Neuronal stem cell (in vitro differentiated cells): ENCODE measurements around the gene GPR132.

Experiments used
- DNase-seq: peaks from one replicate; pipeline ENCODE4 v3.0.0-alpha.2; 2013; ENCODE audit warnings: low spot score
- H2AFZ ChIP-seq: one replicate; pipeline ENCODE4 v1.6.1; 2013; ENCODE audit warnings: mild to moderate bottlenecking, low read length, inconsistent platforms
- H2AK5ac ChIP-seq: 2 replicates; pipeline ENCODE4 v1.6.1; 2013; ENCODE audit warnings: low read depth, mild to moderate bottlenecking, inconsistent platforms, low read length, moderate library complexity, mixed read lengths
- H2BK120ac ChIP-seq: 2 replicates; pipeline ENCODE4 v1.6.1; 2013; ENCODE audit warnings: low read depth, mild to moderate bottlenecking, inconsistent platforms, low read length, moderate library complexity, mixed read lengths
- H2BK12ac ChIP-seq: one replicate; pipeline ENCODE4 v1.6.1; 2013; ENCODE audit warnings: low read length, inconsistent platforms
- H2BK15ac ChIP-seq: 2 replicates; pipeline ENCODE4 v1.6.1; 2013; ENCODE audit warnings: mild to moderate bottlenecking, low read length, inconsistent platforms, mixed read lengths
- H2BK5ac ChIP-seq: one replicate; pipeline ENCODE4 v1.6.1; 2013; ENCODE audit warnings: inconsistent platforms, mild to moderate bottlenecking, low read length, moderate library complexity
- H3K14ac ChIP-seq: one replicate; pipeline ENCODE4 v1.6.1; 2013; ENCODE audit warnings: low read length, inconsistent platforms
- H3K18ac ChIP-seq: 2 replicates; pipeline ENCODE4 v1.6.1; 2013; ENCODE audit warnings: low read length, inconsistent platforms
- H3K23ac ChIP-seq: 2 replicates; pipeline ENCODE4 v1.6.1; 2013; ENCODE audit warnings: low read depth, mild to moderate bottlenecking, mixed read lengths, low read length, inconsistent platforms; ENCODE audit not compliant: poor library complexity
- H3K27ac ChIP-seq: replicated peaks from 3 replicates; pipeline ENCODE4 v1.5.1; 2013; ENCODE audit warnings: low read length, inconsistent platforms
- H3K27me3 ChIP-seq, 3 experiments: 2 replicates each; pipeline ENCODE4 v1.6.1; 2013; ENCODE audit warnings: low read length in 3 of 3, mild to moderate bottlenecking in 2 of 3, inconsistent platforms in 1 of 3, low read depth in 1 of 3, mixed read lengths in 1 of 3, moderate library complexity in 1 of 3; ENCODE audit not compliant: control insufficient read depth in 3 of 3, insufficient read depth in 3 of 3
- H3K36me3 ChIP-seq, 2 donors: replicated peaks in 1 of 2; 2 replicates each; pipeline ENCODE4 v1.6.1; 2013; ENCODE audit warnings: low read length in 2 of 2; ENCODE audit not compliant: control insufficient read depth in 2 of 2, insufficient read depth in 2 of 2
- H3K4ac ChIP-seq: 2 replicates; pipeline ENCODE4 v1.6.1; 2013; ENCODE audit warnings: inconsistent platforms, mild to moderate bottlenecking, low read length, moderate library complexity
- H3K4me1 ChIP-seq, 2 donors: 1 replicate in 1 of 2; 2 replicates in 1 of 2; pipeline ENCODE4 v1.6.1; 2013; ENCODE audit warnings: low read length in 2 of 2, low read depth in 1 of 2; ENCODE audit not compliant: control insufficient read depth in 2 of 2, insufficient read depth in 1 of 2
- H3K4me2 ChIP-seq: one replicate; pipeline ENCODE4 v1.6.1; 2013; ENCODE audit warnings: mild to moderate bottlenecking, low read length, inconsistent platforms; ENCODE audit not compliant: insufficient read depth, poor library complexity, severe bottlenecking
- H3K4me3 ChIP-seq, 2 donors: 2 replicates each; pipeline ENCODE4 v1.5.1; 2013; ENCODE audit warnings: low read length in 2 of 2, mild to moderate bottlenecking in 2 of 2, inconsistent platforms in 1 of 2, moderate library complexity in 1 of 2
- H3K79me1 ChIP-seq: one replicate; pipeline ENCODE4 v1.6.1; 2013; ENCODE audit warnings: low read depth, mild to moderate bottlenecking, inconsistent platforms, low read length, moderate library complexity
- H3K9ac ChIP-seq: one replicate; pipeline ENCODE4 v1.6.1; 2013; ENCODE audit warnings: mild to moderate bottlenecking, low read depth, low read length, inconsistent platforms; ENCODE audit not compliant: poor library complexity
- H3K9me3 ChIP-seq, 2 donors: replicated peaks in 1 of 2; 2 replicates each; pipeline versions ENCODE3 to v1.6.1; 2013; ENCODE audit warnings: low read length in 2 of 2, mild to moderate bottlenecking in 2 of 2, inconsistent platforms in 1 of 2, low read depth in 1 of 2, mixed read lengths in 1 of 2, moderate library complexity in 1 of 2; ENCODE audit not compliant: control insufficient read depth in 2 of 2, insufficient read depth in 1 of 2
- H4K8ac ChIP-seq: one replicate; pipeline ENCODE4 v1.6.1; 2013; ENCODE audit warnings: low read depth, mild to moderate bottlenecking, inconsistent platforms, low read length, moderate library complexity
- H4K91ac ChIP-seq: one replicate; pipeline ENCODE4 v1.6.1; 2013; ENCODE audit warnings: low read length, low read depth, mild to moderate bottlenecking, inconsistent platforms; ENCODE audit not compliant: poor library complexity
- WGBS, 2 donors: extraction: QIAGEN DNeasy Blood & Tissue Kit; methylation state at CpG; one replicate each; pipeline ENCODE4 v1.1.7; 2013; ENCODE audit warnings: missing lambda C conversion rate in 2 of 2, mixed read lengths in 1 of 2; ENCODE audit not compliant: insufficient read length in 2 of 2, insufficient replicate concordance in 1 of 2; ENCODE audit errors: extremely low coverage in 2 of 2; 5-methylcytosine and 5-hydroxymethylcytosine counted together

The GPR132 gene

GRCh38 chr14:105086833-105087307 lies 21.6 kb upstream of the GPR132 start:
- Histone ChIP-seq H3K4me2 (peak overlapping the region; percentile 80), H2BK12ac (peak overlapping the region; percentile 84), H2BK15ac (peak overlapping the region; percentile 92), H4K91ac (no peak overlapping the region), H4K8ac (no peak overlapping the region), H2AFZ (peak overlapping the region; percentile 90), H3K4me1 (peaks cover 15 to 16% of the 10 kb centered on the region in 2 donors), H2BK120ac (no peak overlapping the region), H3K36me3 (no peaks in the 10 kb centered on the region), H3K79me1 (peaks cover 5% of the 10 kb centered on the region), H3K4ac (peak overlapping the region; percentile 53), H3K9ac (no peak overlapping the region), H3K18ac (peak overlapping the region; percentile 92), H2BK5ac (no peak overlapping the region), H3K23ac (peak overlapping the region; percentile 91), H3K27ac (no peak overlapping the region), H3K4me3 (peak overlapping the region; percentile 41 to 78), H3K9me3 (peaks cover 0 to 2% of the 10 kb centered on the region in 2 donors), H3K14ac (no peak overlapping the region), H2AK5ac (peak overlapping the region; percentile 90), H3K27me3 (peaks cover 0 to 46% (median 13%) of the 10 kb centered on the region in 3 experiments)
- no CpG with 5 or more reads among the region's 45 CpGs for WGBS, 2 donors
- peak; percentile 67 for DNase-seq

- H3K36me3 ChIP-seq: no peaks in the 10 kb centered on the region
- no peak overlapping the region for H3K14ac ChIP-seq
- H3K4ac ChIP-seq: no peak overlapping the region
- H2AFZ ChIP-seq: no peak overlapping the region
- H3K9ac ChIP-seq: no peak overlapping the region
- no peak overlapping the region for H2BK5ac ChIP-seq
- H3K79me1 ChIP-seq: peaks cover 5% of the 10 kb centered on the region
- H3K4me3 ChIP-seq: no peak overlapping the region
- no peak overlapping the region for H3K18ac ChIP-seq
- no peak overlapping the region for H2BK12ac ChIP-seq
- peak overlapping the region; percentile 48 for H2AK5ac ChIP-seq
- no CpG with 5 or more reads among the region's 5 CpGs for WGBS, 2 donors
- H3K23ac ChIP-seq: no peak overlapping the region
- H2BK15ac ChIP-seq: peak overlapping the region; percentile 61
- peaks cover 15 to 16% of the 10 kb centered on the region in 2 donors for H3K4me1 ChIP-seq
- H4K8ac ChIP-seq: no peak overlapping the region
- H3K27me3 ChIP-seq: peaks cover 0 to 46% (median 13%) of the 10 kb centered on the region in 3 experiments
- H3K27ac ChIP-seq: no peak overlapping the region
- no peak for DNase-seq
- no peak overlapping the region for H4K91ac ChIP-seq
- no peak overlapping the region for H3K4me2 ChIP-seq
- peaks cover 0 to 2% of the 10 kb centered on the region in 2 donors for H3K9me3 ChIP-seq
- no peak overlapping the region for H2BK120ac ChIP-seq
Observed at GRCh38 chr14:105085766-105086165, 20.5 kb upstream of the GPR132 start.

DNA sequence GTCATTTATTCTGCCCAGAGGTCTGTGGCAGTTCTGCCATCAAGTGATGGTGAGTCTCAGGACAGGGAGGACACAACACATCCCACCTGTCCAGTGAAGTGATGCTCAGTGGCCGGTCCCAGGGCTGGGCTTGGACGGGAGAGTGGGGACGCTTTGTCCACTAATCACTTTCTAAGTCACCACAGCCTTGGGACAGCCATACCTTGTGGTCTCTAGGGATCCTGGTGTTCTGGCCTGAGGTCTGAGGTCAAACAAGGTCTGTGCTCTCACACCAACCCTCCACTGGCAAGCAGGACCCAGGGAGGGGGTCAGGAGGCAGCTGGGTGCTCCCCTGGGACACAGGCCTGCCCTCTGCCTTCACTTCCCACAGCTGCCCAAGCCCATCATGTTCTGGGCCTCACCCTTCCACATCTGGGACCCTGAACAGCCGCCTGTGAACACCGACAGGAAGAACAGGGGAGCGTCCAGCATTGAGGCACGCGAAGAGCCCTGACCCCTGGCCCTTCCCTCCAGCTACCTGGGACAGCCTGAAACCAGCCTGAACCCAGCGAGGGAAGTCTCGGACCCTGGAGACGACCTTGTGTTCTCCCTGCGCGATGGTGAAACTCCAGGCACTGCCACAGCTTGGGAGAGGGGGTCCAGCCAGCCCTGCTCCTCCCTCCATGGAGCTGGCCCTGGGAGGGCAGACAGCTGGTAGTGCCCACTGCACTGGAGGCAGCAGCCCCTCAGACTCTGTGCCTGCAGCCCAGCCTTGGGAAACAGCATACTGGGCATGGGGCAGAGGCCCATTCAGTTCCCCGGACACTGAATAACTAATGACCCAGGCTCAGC lies 19.7 kb upstream of the GPR132 start:
- no peak overlapping the region for H3K9ac ChIP-seq
- WGBS, 2 donors: no CpG with 5 or more reads among the region's 14 CpGs
- no peak overlapping the region for H4K8ac ChIP-seq
- H3K4me2 ChIP-seq: no peak overlapping the region
- H4K91ac ChIP-seq: no peak overlapping the region
- peak overlapping the region; percentile 80 for H2BK12ac ChIP-seq
- H3K27me3 ChIP-seq: peaks cover 0 to 46% (median 13%) of the 10 kb centered on the region in 3 experiments
- H3K27ac ChIP-seq: no peak overlapping the region
- no peak overlapping the region for H3K4me3 ChIP-seq
- H3K14ac ChIP-seq: peak overlapping the region; percentile 63
- H3K18ac ChIP-seq: peak overlapping the region; percentile 15
- H3K36me3 ChIP-seq: no peaks in the 10 kb centered on the region
- peak overlapping the region; percentile 20 for H2AK5ac ChIP-seq
- H3K79me1 ChIP-seq: peaks cover 5% of the 10 kb centered on the region
- no peak overlapping the region for H2AFZ ChIP-seq
- H3K4ac ChIP-seq: no peak overlapping the region
- H2BK5ac ChIP-seq: no peak overlapping the region
- peaks cover 14 to 16% of the 10 kb centered on the region in 2 donors for H3K4me1 ChIP-seq
- peaks cover 0 to 5% of the 10 kb centered on the region in 2 donors for H3K9me3 ChIP-seq
- no peak for DNase-seq
- H3K23ac ChIP-seq: no peak overlapping the region
- H2BK15ac ChIP-seq: no peak overlapping the region
- no peak overlapping the region for H2BK120ac ChIP-seq

GRCh38 chr14:105083926-105084685 lies 18.9 kb upstream of the GPR132 start:
- Histone ChIP-seq H3K23ac (no peak overlapping the region), H4K91ac (no peak overlapping the region), H2BK5ac (no peak overlapping the region), H3K4me3 (no peak overlapping the region), H3K18ac (peak overlapping the region; percentile 76), H2BK15ac (no peak overlapping the region), H4K8ac (no peak overlapping the region), H3K79me1 (peaks cover 5% of the 10 kb centered on the region), H3K27me3 (peaks cover 0 to 39% (median 13%) of the 10 kb centered on the region in 3 experiments), H3K14ac (peak overlapping the region; percentile 21), H3K4me2 (no peak overlapping the region), H3K9ac (no peak overlapping the region), H3K9me3 (peaks cover 0 to 5% of the 10 kb centered on the region in 2 donors), H3K4me1 (peaks cover 14 to 16% of the 10 kb centered on the region in 2 donors), H2BK120ac (no peak overlapping the region), H3K4ac (no peak overlapping the region), H3K27ac (no peak overlapping the region), H3K36me3 (no peaks in the 10 kb centered on the region), H2BK12ac (no peak overlapping the region), H2AFZ (no peak overlapping the region), H2AK5ac (peak overlapping the region; percentile 81)
- DNase-seq: no peak
- no CpG with 5 or more reads among the region's 4 CpGs for WGBS, 2 donors
